Activated CD4-positive, alpha-beta T cell treated with anti-CD3 and anti-CD28 coated beads, Interleukin-2, Interleukin-4, amounts not matched to agents 100 ng/mL and 50 ng/mL, durations not matched to agents 16 hours and 8 hours (primary cell): ENCODE measurements around the gene CTNND2.
"Not testable (repeated sequence)": the region's sequence is repeated elsewhere in the genome, so short reads cannot be mapped to it uniquely, and the experiment has no call there.

Source experiments
- DNase-seq: peaks from one replicate; pipeline ENCODE4 v3.0.0-alpha.2; 2020; ENCODE audit warnings: low spot score

The CTNND2 gene

DNA sequence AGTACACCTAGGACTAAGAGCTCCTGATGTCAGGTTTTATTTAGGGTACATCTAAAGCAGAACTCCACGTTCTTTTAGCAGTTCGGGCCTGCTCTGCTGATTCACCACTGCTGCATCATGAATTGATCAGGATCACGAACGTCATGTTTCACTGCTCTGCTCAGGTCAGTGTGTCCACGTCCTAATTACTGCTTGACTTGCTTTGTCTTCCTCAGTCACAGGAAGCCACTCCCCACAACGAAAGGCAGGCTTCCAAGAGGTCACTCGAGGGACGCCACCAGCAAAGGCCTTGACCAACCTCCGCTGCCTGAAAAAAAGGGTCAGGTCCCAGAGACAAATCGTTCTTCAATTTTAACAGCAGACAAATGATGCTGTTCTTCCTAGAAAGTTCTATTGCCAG is 40.3 kb downstream of the CTNND2 start:
- no peak for DNase-seq

DNA sequence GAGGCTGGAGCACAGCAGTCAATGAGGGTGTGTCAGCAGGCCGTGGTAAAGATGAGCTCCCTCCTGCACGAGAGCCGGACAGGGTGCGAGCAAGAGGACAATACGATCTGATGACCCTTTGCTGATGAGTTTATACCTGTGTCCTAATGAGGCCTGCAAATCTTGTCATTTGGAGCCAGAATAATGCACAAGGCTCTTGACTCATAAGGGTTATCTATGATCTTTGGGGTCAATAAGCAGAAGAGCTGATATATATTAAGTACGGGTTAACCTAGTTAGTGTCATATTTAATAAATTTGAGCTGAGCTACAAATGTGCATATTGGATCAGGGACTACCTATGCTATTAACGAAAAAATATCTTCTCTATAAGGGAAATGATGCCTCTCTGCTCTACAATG is 46.9 kb downstream of the CTNND2 start:
- no peak for DNase-seq

DNA sequence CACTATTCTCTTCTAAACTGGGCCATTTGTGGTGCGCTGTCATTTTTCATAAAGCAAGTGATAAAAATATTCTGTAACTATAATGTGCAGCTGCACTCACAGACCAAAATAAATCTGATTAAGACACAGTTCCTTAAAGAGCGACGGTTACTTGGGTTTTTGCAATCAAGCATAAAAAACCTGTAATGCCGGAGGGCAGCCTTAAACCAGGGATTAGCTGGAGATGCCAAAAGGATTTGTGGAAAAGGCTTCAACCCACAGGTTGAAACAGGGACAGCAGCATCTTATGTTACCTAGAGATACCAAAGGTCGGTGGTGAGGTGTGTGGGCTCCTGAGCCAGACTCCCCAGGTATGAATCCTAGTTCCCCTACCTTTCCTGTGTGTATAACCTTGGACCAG is 49.3 kb downstream of the CTNND2 start:
- DNase-seq, result no peak

DNA sequence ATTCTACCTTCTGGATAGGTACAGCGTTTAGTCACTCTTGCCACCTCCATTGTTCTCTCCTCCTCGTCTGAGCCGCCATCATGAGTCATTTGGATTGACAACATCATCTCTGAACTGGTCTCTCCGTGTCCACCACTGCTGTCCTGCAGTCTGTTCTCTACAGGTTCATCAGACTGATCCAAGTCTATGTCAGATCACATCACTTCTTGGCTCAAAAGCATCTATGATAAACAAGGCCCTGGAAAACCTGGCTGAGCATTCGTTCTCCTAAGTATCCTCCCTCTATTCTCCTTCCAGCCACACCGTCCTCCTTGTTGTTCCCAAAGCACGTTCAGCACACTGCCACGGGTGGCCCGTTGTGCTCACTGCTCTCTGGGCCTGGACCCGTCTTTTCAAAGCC is 50.5 kb downstream of the CTNND2 start:
- DNase-seq, result no peak

DNA sequence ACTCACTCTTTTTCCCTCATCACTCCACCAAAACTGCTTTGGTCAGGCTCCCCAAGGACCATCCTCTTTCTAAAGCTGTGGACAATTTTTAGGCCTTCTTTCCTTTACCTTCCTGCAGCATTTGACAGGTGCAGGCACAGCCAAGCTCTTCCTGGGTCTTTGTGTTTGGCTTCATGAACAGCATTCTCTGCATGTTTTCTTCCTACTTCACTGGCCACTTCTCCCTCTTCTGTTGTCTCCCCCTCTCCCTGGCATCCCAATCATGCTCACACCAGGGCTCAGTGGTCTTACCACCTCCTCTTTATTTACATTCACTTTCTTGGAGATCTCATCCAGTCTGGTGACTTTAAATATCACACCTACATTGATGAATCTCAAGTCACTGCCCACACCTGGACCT is 51.1 kb downstream of the CTNND2 start:
- no peak for DNase-seq

DNA sequence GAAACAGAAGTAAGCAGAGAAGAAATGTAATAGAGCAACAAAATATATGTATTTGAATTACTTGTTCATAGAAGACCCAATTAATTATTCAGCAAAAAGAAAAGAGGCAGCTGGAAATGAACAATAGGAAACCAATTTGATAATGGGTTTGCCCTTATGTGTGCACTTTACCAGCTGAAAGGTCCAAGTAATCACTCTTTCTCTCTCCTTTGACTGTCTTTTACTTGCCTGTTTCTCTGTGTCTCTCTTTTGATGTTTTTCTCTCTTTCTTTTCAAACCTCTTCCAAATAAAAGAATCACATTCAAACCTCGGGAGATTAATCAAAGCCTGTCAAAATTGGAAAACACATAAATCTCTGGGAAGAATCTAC is 51.5 kb downstream of the CTNND2 start:
- DNase-seq, result no peak

DNA sequence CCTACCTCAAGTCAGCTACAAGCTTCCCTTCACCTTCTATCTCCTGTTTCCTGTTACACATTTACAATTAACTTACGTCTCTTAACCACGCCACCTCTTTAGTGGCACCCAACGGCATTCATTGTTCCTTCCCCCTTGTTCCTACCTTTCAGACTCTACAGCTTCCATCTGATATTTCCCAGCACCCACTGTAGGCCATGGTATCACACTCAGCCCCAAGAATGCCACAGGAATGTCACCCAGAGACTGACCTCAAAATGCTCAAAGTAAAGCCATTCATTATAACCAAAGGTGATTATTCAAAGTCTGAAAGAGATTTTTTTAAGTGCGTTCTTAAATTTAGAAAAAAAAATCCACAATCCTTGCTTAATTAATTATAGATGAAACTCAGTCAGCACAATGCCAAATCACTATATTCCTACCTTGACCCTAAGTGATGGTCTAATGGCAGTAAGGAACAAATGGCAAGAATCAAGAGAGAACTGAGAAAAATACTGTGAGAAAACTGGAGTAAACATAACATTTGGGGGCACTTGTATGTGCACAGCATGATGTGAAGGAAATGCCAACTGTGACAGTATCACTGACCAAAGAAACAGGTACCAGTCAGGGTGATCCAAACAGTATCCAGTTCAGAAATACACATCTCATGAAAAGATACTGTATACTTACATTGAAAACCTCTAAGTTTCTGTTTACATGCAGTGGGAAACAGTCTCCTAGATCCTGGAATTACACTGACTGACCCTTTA is 52.1 kb downstream of the CTNND2 start:
- DNase-seq, result no peak

DNA sequence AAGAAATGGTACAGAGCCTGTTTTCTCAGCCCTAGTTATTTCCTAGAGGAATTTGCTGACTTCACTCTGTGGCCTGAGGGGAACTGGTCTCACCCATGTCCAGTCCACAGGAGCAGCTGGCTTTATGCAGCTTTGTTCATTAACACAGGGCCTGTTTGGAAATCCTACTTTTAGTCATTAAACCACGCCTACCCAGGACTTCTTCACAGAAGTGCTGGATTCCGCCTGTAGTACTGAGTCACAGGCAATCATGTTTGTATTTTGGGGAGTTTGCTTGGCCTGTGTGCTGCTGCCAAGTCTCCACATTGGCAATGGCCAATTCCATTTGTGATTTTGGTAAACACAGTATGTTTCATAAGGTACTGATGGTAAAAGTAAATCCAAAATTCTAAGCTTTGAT is 52.8 kb downstream of the CTNND2 start:
- no peak for DNase-seq

DNA sequence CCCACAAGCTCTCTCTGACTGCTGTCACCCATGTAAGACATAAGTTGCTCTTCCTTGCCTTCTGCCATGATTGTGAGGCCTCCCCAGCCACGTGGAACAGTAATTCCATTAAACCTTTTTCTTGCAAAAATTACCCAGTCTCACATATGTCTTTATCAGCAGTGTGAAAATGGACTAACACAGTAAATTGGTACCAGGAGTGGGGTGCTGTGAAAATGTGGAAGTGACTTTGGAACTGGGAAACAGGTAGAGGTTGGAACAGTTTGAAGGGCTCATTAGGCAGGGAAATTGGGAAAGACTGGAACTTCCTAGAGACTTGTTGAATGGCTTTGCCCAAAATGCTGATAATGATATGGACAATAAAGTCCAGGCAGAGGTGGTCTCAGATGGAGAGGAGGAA is 75.7 kb downstream of the CTNND2 start:
- not testable (repeated sequence) for DNase-seq

DNA sequence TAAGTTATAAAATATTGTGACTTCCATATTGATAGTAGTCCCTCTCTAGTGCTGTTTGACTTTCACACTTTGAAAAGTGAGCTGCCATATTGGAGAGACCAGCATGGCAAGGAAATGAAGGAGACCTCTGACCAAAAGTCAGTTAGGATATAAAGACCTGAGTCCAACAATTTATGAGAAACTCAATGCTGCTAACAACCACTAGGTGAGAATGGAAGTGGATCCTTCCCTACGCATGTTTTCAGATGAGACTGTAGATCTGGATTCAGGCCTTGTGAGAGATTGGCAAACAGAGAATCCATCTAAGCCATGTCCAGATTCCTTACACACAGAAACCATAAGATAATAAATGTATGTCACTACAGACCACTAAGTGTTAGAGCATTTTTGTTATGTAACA is 81.6 kb downstream of the CTNND2 start:
- no peak for DNase-seq

DNA sequence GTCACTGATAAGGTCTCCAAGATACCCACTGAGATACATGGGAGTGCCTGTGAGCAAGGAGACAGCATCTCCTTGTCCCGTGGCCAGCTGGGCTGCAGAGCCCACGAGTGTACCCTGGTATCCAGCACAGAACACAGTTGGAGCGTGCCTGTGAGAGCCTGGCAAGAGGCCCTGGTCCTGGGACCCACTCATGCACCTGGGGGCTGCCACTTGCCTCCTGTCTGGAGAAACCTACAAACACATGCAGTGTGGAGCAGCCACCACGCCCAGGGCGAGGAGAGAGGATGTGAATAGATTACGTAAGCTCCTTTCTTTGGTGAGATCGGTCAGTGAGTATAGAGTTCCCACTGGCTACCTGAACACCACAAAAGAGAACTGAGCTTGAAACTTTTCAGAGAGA is 88.3 kb downstream of the CTNND2 start:
- DNase-seq, result no peak

DNA sequence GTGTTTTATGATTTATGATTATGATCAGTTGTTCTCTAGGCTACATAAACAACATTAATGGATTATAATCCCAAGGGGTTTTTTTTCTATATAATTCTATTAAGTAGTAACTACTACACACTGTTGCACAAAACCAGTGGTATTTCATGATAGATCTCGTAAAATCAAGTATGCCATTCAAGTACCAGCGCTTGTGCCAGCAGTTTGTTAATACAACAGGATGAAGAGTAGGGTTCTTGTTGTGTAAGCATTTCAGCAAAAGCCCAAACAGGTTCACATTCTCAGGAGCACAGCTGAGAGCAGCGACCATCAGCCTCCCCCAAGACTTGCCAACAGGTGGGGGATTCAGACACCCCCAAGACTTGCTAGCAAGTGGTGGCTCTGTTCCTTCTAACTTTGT is 88.8 kb downstream of the CTNND2 start:
- no peak for DNase-seq

DNA sequence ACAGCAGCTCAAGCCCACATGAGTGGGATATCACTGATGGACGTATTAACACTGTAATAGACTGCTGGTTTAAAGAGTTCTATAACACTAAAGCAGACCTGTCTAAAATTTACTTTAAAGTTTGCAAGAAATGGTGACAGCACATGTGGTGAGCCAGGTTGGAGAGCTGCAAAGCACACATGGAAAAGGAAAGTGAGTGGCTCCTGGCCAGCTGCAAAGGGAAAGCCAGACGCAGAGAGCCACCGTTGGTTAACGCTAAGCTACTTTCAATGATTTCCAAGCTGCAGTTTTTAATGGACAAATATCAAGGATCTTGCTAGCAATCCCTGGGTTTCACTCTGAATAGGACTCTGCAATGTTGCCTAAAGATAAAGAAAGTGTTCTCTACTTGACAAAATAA is 89.9 kb downstream of the CTNND2 start:
- no peak for DNase-seq

DNA sequence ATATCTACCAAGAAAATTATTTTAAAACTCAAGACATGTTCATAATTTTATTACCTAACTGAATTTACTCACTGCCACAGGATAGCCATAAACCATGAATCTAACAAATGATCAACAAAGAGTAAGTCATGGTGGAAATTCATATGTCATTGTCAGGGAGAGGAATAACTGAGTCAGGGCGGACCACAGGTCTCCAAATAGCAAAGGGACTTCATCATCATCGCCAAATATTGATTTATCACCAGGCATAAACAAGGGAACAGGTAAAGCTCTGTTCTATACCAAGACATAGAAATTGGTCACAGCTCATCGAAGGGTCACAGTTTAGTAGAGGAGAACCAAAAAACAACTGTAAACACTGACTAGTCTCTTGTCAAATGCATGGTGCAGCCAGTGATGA is 94.8 kb downstream of the CTNND2 start:
- DNase-seq, result no peak

DNA sequence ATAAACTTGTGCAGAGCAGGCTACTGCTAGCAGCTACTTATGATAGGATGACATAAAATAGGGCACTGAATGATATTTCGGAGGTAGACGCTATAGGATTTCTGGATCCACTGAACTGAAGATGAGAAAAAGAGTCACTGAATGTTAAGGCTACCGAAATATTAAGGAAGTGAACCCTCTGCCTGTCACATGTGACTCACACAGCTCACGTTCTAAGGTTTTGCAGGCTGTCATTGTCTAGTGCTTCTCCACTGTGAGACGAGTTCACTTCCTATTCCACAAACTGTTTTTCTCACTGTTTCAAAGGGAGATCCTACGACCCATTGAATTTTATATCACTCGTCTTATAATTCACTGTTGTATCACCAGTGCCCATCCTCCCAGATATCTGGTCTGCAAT is 100.8 kb downstream of the CTNND2 start:
- no peak for DNase-seq

DNA sequence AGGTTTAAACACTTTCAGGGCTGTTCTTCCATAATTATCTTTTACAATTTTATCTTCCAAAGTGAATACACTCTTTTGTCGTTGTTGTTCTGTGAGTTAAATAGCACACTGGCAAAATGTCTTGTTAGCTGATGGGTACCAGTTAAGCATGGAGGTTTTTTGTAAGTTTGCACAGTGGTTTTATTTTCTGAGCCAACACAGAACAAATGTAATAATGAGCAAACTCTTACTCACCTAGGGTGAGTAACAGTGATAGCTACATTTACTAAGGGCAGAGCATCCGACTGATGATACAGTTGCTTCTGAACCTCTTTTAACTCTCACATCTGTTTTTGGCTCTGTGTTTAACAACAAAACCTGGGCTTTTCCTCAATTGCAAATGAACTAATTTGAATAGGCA is 103.2 kb downstream of the CTNND2 start:
- no peak for DNase-seq

DNA sequence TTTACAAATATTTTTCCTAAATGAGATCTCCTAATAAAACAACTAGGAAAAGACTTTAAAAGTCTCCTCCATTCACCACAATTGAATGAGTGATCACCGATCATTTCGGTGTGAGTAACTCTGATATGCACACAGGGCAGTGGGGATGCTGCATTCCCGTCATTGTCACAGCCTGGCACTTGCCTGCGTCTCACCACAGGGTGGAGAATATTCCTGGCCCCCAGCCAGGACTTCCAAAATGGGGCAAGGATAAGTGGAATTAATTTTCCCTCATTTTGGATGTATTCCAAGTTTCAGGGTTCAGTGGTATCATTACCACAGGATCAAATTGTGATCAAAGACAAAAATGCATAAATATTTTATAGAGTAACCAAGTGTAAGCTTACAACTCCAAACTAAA is 107.1 kb downstream of the CTNND2 start:
- no peak for DNase-seq

DNA sequence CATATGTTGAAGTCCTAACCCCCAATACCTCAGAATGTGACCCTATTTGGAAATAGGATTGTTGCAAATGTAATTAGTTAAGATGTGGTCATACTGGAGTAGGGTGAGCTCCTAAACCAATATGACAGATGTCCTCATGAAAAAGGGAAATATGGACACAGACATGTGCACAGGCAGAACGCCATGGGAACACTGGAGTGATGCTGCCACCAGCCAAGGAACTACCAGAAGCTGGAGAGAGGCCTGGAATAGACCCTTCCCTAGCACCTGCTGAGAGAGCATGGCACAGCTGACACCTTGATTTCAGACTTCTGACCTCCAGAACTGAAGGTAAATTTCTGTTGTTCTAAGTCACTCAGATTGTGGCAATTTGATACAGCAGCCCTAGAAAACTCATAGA is 110.8 kb downstream of the CTNND2 start:
- no peak for DNase-seq

DNA sequence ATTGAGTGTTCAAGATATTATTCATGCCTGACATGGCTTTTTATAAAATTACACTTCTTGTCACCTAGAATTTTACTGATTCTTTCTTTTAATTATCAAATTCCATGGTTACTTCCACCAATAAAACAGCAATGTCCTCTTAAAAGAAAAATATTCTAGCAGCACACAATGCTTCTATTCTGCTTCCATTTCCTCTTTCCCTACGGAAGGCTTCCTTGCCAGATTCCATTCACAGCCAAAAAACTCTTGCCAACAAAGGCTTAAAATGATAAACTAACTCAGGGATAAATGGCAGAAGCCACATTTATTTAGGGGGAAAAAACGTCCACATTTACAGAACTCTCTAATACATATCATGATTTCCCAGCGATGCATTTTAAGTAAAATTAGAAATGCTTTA is 111.6 kb downstream of the CTNND2 start:
- DNase-seq, result no peak

DNA sequence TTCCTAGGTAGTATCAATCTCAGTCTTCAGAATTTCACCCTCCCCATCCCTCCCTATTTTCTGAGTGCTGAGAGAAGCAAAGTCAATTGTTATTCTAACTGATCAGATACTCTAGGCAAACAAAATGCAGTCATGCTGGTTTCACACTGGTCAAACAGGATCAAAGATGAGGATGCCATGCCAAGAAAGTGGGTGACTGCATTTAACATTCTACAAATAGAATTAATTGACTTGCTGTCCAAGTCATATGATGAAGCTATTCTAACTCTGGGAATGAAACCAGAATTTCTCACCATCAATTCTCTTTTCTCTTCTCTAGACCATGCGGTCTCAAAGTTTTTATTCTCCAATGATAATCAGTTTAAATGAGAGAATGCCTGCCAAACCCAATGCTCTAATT is 112.5 kb downstream of the CTNND2 start:
- no peak for DNase-seq

DNA sequence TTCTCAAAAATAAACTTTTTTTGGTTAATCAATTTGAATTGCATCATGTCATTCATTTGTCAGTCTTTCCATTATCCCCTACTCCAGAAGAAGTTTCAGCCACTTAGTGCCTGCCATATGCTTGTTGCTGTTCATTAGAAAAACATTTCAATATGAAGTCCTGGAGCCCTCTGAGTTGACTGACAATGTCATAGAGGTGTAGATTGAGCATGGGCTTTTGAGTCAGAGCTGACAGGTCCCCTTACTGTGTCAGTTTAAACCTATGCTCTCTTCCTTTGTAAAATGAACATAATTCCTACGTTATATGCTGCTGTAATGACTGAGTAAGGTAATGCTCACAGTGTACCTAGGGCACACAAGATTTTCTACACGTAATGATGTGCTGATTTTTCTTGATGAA is 114.0 kb downstream of the CTNND2 start:
- no peak for DNase-seq

DNA sequence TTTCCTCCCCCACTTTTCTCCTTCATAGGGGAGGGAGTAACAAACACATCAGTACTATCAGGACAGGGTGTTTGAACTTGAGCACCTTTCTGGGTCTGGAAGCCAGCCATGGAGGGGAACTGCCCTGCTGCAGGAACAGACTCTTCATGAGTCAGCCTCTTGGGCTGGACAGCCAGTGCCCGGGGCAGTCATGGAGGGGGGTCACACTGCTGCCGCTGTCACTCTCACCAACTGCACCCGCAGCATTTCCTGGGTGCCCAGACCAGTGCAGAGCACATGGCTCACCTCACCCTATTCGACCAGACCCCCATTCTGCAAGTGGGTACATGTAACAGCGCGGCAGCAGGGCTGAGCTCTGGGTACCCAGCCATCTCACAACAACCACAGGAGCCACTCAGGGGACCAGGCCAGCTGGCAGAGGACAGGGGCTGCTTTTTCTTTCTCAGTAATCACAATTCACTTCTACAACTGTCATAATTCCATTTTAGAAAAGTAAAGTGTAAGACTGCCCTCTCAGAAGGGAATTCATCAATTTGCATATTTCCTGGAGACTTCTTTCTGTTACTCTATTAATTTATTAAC is 118.4 kb downstream of the CTNND2 start:
- DNase-seq, result no peak

DNA sequence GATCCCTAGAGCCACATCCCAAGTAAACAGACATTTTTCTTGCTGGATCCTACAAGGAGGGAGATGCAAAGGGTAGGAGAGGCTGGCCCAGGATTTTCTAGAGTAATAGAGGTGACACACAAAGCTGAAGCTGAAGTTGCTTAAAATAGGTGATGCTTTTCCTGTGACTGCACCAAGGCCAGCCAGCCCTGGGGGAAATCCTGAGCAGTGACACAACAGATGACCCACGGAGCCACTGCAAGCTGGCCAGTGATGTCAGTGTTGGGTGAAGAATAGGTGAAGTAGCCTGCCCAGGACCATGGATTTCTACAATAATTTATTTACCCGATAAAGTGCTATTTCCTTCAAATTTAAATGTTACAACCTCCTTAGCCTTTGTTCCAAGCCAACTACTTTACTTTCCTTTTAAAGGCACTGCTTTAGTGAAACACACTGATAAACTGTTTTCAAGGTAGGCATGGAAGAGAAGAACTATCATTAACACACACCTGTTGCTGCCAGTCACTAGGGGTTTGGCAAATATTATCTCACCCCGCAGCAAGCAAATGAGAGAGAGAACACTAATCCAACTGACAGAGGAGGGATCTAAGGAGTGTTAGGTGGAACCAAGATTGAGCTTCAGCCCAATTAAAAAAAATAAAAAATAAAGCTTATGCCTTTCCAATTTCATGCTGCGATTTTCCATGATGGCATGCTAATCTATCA is 123.5 kb downstream of the CTNND2 start:
- DNase-seq, result no peak

DNA sequence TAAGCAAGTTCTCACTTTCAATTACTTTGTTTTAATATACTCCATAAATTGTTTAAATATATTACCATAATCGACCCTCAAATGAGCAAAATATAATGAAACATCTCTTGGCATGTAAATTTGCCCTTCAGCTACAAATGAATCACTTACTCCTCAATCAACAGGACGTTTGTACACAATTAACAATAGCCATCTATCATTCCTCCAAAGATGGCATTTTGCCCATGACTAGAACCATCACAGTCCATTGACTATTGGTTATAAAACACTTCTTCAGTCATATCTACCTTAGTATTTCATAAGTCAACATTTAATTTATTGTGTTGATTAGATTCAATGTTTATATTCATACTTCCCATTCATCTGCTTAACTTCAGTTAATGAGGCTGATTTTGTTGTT is 127.2 kb downstream of the CTNND2 start:
- DNase-seq, result no peak
